Measurements from ENCODE around the gene CDK3. TPM values are rescaled to one million over a fixed set of nuclear protein-coding genes. Genes with fewer than 3 reads are reported as not detected.

Gene CDK3
- total and polyA plus RNA-seq, 3 donors from 2014 or later: 15.0 to 17.1 (median 16.9) TPM

DNA sequence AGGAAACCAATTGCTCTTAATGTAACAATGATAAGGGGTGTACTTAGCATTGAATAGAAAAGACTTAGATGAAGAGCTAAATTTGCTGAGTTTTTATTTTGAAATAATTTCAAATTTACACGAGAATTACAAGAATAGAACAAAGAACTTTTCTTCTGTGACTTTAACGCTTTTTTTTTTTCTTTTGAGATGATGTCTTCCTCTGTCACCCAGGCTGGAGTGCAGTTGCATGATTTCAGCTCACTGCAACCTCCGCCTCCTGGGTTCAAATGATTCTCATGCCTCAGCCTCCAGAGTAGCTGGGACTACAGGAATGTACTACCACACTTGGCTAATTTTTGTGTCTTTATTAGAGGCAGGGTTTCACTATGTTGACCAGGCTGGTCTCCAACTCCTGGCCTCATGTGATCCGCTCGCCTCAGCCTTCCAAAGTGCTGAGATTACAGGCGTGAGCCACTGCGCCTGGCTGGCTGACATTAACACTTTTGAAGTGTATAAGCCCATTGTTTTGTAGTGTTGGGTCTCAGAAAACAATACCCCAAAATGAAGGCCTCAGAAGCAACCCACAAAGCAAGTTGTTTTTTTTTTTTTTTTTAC is 19.5 kb upstream of the CDK3 start:
- Histone ChIP-seq H3K36me3 (ENCODE audit: low read depth, missing control alignments) (no peaks in the 10 kb centered on the region), H3K27ac (peak overlapping the region; percentile 52 to 99), H3K4me1 (peaks cover 58% of the 10 kb centered on the region), H3K27me3 (no peaks in the 10 kb centered on the region), H3K4me3 (no peak overlapping the region), H3K9me3 (no peaks in the 10 kb centered on the region)
- TF ChIP-seq POLR2A (IDR thresholded peaks at IDR 0.05): no peak
- TF ChIP-seq CTCF (IDR thresholded peaks at IDR 0.05): no peak
- no peak for DNase-seq
- intact Hi-C loops (cut with DNase I; ENCODE audit: low total_unique reads): no loop called here
- 69 to 84% methylated on average over 7 of the region's 7 CpGs for WGBS, 2 donors

GRCh38 chr17:75983501-75984181 is 17.0 kb upstream of the CDK3 start:
- TF ChIP-seq POLR2A (IDR thresholded peaks at IDR 0.05): no peak
- TF ChIP-seq CTCF (IDR thresholded peaks at IDR 0.05): no peak
- intact Hi-C loops (cut with DNase I; ENCODE audit: low total_unique reads): no loop called here
- no peaks in the 10 kb centered on the region for H3K27me3 ChIP-seq
- no peaks in the 10 kb centered on the region for H3K9me3 ChIP-seq
- peaks cover 47% of the 10 kb centered on the region for H3K4me1 ChIP-seq
- DNase-seq: peak; percentile 61
- no peaks in the 10 kb centered on the region for H3K36me3 ChIP-seq (ENCODE audit: low read depth, missing control alignments)
- WGBS, 2 donors: 42 to 61% methylated on average over 6 of the region's 6 CpGs
- H3K4me3 ChIP-seq: no peak overlapping the region
- peak overlapping the region; percentile 21 to 54 for H3K27ac ChIP-seq

GRCh38 chr17:75985986-75986385 is 14.7 kb upstream of the CDK3 start:
- no peaks in the 10 kb centered on the region for H3K27me3 ChIP-seq
- TF ChIP-seq POLR2A (IDR thresholded peaks at IDR 0.05) (no peak), CTCF (IDR thresholded peaks at IDR 0.05) (no peak)
- H3K9me3 ChIP-seq: no peaks in the 10 kb centered on the region
- 86 to 89% methylated on average over 4 of the region's 4 CpGs for WGBS, 2 donors
- peaks cover 36% of the 10 kb centered on the region for H3K4me1 ChIP-seq
- no peak overlapping the region for H3K27ac ChIP-seq
- H3K4me3 ChIP-seq: no peak overlapping the region
- H3K36me3 ChIP-seq (ENCODE audit: low read depth, missing control alignments): no peaks in the 10 kb centered on the region
- DNase-seq: no peak
- intact Hi-C loops (cut with DNase I; ENCODE audit: low total_unique reads): no loop called here

DNA sequence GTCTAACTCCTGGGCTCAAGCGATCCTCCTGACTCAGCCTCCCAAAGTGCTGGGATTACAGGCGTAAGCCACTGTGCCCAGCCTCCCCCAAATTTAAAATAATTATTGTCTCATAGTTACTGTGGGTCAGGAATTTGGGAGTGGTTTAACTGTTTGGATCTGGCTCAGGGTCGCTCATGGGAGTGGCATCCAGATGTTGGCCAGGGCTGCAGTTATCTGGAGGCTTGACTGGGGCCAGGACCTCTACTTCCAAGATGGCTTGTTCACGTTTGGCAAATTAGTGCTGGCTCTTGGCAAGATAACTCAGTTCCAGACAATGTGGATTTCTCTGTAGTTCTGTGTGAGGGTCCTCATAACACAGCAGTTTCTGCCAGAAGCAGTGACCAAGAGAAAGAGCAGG is 13.6 kb upstream of the CDK3 start:
- Histone ChIP-seq H3K36me3 (ENCODE audit: low read depth, missing control alignments) (no peaks in the 10 kb centered on the region), H3K4me1 (peaks cover 26% of the 10 kb centered on the region), H3K27ac (no peak overlapping the region), H3K9me3 (no peaks in the 10 kb centered on the region), H3K27me3 (no peaks in the 10 kb centered on the region), H3K4me3 (no peak overlapping the region)
- WGBS, 2 donors: 64 to 86% methylated on average over 4 of the region's 4 CpGs
- intact Hi-C loops (cut with DNase I; ENCODE audit: low total_unique reads): no loop called here
- TF ChIP-seq CTCF (IDR thresholded peaks at IDR 0.05): no peak
- no peak for TF ChIP-seq POLR2A (IDR thresholded peaks at IDR 0.05)
- no peak for DNase-seq

DNA sequence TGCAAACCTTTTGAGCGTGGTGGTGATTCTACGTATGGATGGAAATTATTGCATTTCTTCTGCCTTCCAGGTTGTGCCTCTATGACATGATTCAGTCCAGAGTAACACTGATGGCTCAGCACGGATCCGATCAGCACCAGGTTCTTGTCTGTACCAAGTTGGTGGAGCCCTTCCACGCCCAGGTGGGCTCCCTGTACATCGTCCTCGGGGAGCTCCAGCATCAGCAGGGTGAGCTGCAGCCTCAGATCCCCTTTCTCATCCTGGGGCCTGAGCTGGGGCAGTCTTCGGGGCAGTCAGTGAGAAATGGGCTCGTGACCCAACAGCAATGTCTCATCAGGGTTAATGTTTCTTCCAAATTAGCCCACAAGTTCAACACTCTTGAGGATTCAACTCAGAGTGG is 9.3 kb upstream of the CDK3 start:
- no peaks in the 10 kb centered on the region for H3K36me3 ChIP-seq (ENCODE audit: low read depth, missing control alignments)
- TF ChIP-seq POLR2A (IDR thresholded peaks at IDR 0.05): no peak
- TF ChIP-seq CTCF (IDR thresholded peaks at IDR 0.05): no peak
- H3K9me3 ChIP-seq: no peaks in the 10 kb centered on the region
- DNase-seq: no peak
- no peaks in the 10 kb centered on the region for H3K4me1 ChIP-seq
- no peaks in the 10 kb centered on the region for H3K27me3 ChIP-seq
- H3K27ac ChIP-seq: no peak overlapping the region
- 93 to 98% methylated on average over 2 to 9 of the region's 9 CpGs for WGBS, 2 donors
- intact Hi-C loops (cut with DNase I; ENCODE audit: low total_unique reads): no loop called here
- no peak overlapping the region for H3K4me3 ChIP-seq
